ENCODE measurements around the gene ATP9A.

The ATP9A gene

DNA sequence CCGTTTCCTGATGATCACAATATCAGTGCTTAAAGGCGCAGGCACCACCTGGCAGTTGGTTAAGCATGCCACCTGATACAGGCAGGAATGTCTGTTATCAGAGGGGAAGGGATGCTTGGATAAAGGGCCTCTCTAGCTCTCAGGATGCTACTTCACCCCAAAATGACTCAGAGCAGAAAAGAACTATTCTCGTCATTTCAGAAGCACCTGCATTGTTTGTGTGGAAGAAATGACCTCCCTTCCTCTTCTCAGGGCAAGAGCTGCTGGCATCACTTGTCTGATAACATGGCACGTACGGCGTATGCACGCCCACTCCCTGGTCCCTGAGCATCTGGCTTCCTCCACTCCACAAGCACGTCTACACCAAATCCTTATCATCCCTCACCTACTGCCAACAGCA lies 47.3 kb downstream of the ATP9A start:
- no peak for DNase-seq

DNA sequence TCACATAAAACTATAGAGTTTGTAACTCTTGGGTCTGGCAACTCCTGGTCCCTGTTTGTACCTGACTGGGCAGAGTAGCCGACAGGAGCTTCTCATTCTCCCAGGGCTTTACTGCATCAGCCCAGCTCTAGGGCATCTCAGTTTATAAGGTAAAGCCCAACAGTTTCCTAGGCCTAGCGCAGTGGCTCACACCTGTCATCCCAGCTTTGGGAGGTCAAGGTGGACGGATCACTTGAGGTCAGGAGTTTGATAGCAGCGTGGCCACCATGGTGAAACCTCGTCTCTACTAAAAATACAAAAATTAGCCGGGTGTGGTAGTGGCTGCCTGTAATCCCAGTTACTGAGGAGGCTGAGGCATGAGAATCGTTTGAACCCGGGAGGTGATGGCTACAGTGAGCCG lies 47.8 kb downstream of the ATP9A start:
- DNase-seq: no peak

GRCh38 chr20:51715856-51716185 lies 52.4 kb downstream of the ATP9A start:
- DNase-seq: no peak

GRCh38 chr20:51715163-51715855 lies 52.9 kb downstream of the ATP9A start:
- DNase-seq: no peak

DNA sequence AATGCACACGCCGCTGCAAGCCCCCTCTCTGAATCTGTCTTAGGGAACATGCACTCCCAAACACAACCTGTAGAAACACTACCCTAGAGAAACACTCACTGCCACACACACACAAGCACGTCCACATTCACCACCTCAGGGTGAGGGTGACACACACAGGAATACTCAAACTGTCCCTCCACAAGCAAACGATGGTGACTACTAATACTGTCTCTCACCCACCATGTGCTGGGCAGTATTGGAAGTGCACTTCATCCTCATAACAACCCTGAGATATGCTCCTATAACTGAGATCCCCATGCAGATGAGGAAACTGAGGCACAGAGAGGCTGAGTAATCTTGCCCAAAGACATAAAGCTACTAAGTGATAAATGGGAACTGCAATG lies 55.0 kb downstream of the ATP9A start:
- DNase-seq: no peak

- DNase-seq: no peak
Observed at GRCh38 chr20:51712501-51713212, 55.5 kb downstream of the ATP9A start.

DNA sequence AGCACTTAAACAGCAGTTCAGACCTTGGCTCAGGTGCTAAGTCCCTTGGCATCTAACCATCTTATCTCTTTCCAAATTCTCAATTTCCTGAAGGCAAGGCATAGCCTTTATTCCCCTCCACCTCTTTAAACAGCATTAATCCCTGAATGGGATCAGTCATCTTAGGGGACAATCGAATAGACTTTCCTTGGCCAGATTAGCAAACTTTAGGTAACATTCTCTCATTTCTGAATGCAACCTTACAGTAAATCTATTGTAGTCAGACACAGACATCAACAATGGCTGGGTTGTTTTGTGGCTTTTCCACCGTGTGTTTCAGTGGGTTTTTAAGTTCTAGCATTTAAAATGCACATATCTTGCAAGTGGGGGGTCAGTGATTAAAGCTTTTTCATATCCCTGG lies 56.8 kb downstream of the ATP9A start:
- no peak for DNase-seq

DNA sequence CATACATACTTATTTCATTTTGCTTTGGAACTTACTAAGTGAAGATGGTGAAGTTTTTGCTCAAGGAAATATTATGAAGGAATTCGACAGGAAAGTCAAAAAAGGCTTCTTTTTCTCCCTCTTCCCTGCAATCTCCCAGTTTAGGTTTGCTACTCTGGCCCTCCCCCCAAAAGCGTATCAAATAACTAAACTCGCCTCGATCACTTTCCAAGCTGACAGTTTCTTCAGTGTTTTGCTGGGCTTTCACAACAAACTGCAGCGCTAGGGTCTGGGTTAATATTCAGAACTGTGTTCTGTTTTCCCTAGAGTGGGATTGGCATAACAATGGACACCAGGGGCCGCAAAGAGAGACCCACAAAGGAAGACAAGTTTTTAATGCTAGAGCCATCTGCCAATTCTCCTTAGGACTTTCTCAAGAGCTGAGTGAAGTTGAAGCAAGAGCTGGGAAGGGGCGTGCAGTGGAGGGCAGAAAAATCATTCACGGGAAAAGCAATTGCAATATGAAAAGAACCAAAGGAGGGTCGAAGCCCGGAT lies 57.8 kb downstream of the ATP9A start:
- DNase-seq: no peak

DNA sequence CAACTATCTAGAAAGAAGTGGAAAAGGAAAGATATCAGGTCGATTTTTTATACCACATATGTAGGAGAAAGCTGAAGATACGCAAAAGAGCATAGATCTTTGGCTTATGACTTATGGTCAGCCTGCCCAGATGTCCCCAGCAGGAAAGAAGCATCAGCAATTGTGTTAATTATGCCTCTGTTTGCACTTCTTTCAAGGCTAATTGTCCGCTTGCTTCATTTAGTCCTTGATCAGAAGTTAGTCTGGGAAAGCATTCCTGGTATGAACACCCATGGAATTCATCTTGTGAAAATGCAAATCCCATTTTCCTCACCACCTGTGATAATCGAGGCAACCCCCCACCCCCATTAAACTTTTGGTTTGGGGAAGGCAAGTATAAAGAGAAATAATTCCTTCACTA lies 62.8 kb downstream of the ATP9A start:
- DNase-seq: no peak

GRCh38 chr20:51703400-51704287 lies 64.5 kb downstream of the ATP9A start:
- DNase-seq: no peak

- DNase-seq: no peak
Observed at GRCh38 chr20:51702556-51702955, 65.6 kb downstream of the ATP9A start.

DNA sequence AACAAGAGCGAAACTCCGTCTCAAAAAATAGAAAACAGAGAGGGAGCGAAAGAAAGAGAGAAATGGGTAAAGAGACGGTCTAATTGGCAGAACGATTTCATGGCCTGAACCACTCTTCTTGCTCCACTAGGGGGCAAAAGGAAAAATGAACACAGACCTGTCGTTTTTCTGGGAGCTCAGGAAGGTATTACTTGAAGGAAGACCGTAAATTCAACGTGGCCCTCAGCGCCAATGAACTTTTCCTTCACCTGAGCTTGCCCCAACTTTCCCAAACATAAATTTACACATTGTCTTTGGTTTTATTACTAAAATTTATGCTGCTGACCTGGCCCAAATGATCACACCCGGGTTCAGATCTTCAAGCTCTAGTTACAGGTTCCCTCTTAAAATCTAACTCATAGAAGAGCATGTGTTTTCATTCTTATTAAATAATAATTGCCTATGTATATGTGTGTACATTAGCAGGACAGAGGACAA lies 67.3 kb downstream of the ATP9A start:
- DNase-seq: no peak

GRCh38 chr20:51698252-51698651 lies 69.9 kb downstream of the ATP9A start:
- no peak for DNase-seq

GRCh38 chr20:51697096-51697826 lies 70.9 kb downstream of the ATP9A start:
- DNase-seq: peak; percentile 35

DNA sequence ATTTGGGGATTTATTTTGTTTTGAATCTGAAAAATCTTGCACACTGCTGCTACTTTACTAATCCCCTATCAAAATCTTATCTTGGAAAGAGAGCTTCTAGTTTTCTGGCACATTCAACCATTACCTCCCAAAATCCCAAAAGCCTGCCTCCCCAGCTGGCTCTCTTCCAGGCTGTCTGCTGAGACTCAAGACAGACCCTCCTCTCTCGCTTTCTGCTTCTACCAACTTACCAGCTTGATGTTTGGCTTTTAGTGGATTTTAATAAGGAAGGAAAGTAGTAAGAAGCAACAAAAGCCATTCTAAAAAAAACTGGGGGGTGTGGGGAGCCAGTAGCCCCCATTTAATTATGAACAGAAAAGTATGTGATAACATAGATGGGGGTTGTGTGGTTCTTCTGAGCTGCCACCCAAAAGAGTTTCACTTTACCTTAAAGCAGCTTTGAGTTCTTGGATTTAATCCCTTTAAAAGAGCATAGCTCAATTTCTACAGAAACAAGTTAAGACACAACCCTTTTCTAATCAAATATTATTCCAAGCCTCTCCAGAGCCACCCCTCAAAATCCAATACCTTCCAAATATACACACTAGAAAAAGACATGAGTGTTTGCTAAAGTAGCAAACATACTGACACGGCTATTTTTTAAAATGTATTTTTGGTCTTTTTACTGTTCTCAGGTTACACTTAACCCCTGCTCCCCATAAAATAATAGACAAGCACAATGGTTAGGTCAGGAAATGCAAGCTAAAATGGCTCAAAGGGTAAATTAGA lies 71.7 kb downstream of the ATP9A start:
- peak; percentile 78 for DNase-seq

- DNase-seq: no peak
Observed at GRCh38 chr20:51695574-51696303, 72.5 kb downstream of the ATP9A start.

DNA sequence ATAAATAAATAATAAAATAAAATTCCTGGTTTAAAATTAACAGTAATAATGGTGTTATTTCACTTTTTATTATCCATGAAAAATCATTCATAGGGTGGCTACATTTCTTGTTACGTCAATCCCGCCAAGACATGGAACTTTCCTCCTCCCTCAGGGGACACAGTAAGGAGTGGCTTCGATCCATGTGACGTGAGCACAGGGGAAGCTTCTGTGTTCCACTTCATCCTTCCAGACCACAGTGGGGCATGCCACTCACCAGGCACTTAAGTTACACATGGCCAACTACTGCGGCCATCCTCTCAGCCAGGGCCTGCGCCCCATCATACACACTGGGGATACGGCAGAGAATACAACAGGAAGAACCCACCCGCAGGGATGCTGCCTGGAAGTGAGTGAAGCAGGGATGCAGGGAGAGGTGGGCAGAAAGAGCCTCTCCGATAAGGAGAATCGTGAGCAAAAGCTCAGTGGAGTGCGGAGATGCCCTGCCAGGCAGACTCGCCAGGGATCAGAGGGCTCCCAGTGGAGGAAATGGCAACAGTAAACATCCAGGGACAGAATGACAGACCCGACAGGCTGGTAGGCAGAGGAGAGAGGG lies 75.3 kb downstream of the ATP9A start:
- no peak for DNase-seq

DNA sequence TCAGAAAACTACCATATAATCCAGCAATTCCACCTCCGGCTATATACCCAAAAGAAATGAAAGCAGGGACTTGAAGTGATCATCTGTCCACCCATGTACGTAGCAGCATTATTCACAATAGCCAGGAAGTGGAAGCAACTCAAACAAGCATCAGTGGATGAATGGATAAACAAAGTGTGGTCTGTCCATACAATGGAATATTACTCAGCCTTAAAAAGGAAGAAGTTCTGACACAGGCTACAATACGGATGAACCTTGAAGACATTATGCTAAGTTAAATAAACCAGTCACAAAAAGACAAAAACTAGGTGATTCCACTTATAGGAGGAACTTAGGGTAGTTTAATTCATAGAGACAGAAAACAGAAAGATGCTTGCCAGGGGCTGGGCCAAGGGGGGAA lies 76.5 kb downstream of the ATP9A start:
- DNase-seq: no peak

- no peak for DNase-seq
Observed at GRCh38 chr20:51688600-51689244, 79.5 kb downstream of the ATP9A start.

DNA sequence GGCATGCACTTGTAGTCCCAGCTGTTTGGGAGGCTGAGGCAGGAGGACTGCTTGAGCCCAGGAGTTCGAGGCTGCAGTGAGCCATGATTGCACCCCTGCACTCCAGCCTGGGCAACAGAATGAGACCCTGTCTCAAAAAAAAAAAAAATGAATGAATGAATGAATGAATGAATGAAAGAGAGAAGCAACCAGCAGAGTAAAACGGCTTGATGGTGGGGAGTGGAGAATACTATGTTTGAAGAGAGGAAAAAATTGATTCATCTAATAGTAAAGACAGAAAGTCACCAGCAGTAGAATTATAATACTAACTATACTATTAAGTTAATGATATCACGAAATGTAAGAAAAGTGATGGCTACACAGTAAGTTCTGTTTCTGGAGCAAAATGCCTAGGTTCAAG lies 80.6 kb downstream of the ATP9A start:
- no peak for DNase-seq

All from DMS79 (cell line).